HG02840 (cell line): ENCODE measurements around the gene SPATS2L.

Experiments used
- ATAC-seq: cut with Tn5 transposase; IDR thresholded peaks from one replicate; pipeline ENCODE4 v1.9.1; 2021; ENCODE audit warnings: mild to moderate bottlenecking, moderate library complexity, moderate number of reproducible peaks; ENCODE audit not compliant: unreplicated experiment, low FRiP score

Gene SPATS2L

GRCh38 chr2:200482194-200482593, 175.7 kb downstream of the SPATS2L start:
- peak; percentile 53 for ATAC-seq

- no peak for ATAC-seq
These were observed 177.3 kb downstream of the SPATS2L start for GRCh38 chr2:200483729-200484198.

GRCh38 chr2:200484934-200485333, 178.4 kb downstream of the SPATS2L start:
- ATAC-seq: no peak

GRCh38 chr2:200486529-200486928, 180.0 kb downstream of the SPATS2L start:
- no peak for ATAC-seq

- no peak for ATAC-seq
These were observed 181.7 kb downstream of the SPATS2L start for GRCh38 chr2:200488169-200488568.

GRCh38 chr2:200490001-200490400, 183.5 kb downstream of the SPATS2L start:
- no peak for ATAC-seq

- ATAC-seq: no peak
These were observed 186.2 kb downstream of the SPATS2L start for GRCh38 chr2:200492656-200493055.

- ATAC-seq: no peak
These were observed 187.6 kb downstream of the SPATS2L start for GRCh38 chr2:200494048-200494447.

- no peak for ATAC-seq
These were observed 190.2 kb downstream of the SPATS2L start for GRCh38 chr2:200496696-200497095.

- no peak for ATAC-seq
These were observed 192.1 kb downstream of the SPATS2L start for GRCh38 chr2:200498402-200499162.

- ATAC-seq: no peak
These were observed 195.7 kb downstream of the SPATS2L start for GRCh38 chr2:200502196-200502595.

GRCh38 chr2:200506679-200507078, 200.2 kb downstream of the SPATS2L start:
- no peak for ATAC-seq

- ATAC-seq: no peak
These were observed 200.7 kb downstream of the SPATS2L start for GRCh38 chr2:200507179-200507578.

GRCh38 chr2:200509235-200509611, 202.7 kb downstream of the SPATS2L start:
- no peak for ATAC-seq

GRCh38 chr2:200509612-200510433, 203.3 kb downstream of the SPATS2L start, which contains the start of gene KCTD18:
Gene KCTD18, minus strand, starts transcription at chr2:200510068. Its CDS starts 3,052 bp downstream, at chr2:200507016.
- peak; percentile 96 for ATAC-seq

GRCh38 chr2:200515155-200515554, 208.7 kb downstream of the SPATS2L start:
- no peak for ATAC-seq

- ATAC-seq: no peak
These were observed 216.7 kb downstream of the SPATS2L start for GRCh38 chr2:200523158-200523557.

- no peak for ATAC-seq
These were observed 217.1 kb downstream of the SPATS2L start for GRCh38 chr2:200523604-200524003.

GRCh38 chr2:200525066-200525465, 218.6 kb downstream of the SPATS2L start:
- ATAC-seq: no peak

- no peak for ATAC-seq
These were observed 219.0 kb downstream of the SPATS2L start for GRCh38 chr2:200525551-200525881.

- peak; percentile 100 for ATAC-seq
These were observed 219.6 kb downstream of the SPATS2L start, which contains the start of gene SGO2 for GRCh38 chr2:200525882-200526651. Gene SGO2, plus strand, starts transcription at chr2:200526207. Its CDS starts 6,769 bp downstream, at chr2:200532976.
